Natural killer cell (primary cell): ENCODE data around the gene SSTR3. TPM values are rescaled to one million over a fixed set of nuclear protein-coding genes. Genes with fewer than 3 reads are reported as not detected.
"Not testable (repeated sequence)": the region's sequence is repeated elsewhere in the genome, so short reads cannot be mapped to it uniquely, and the experiment has no call there.

ENCODE experiments used
- ATAC-seq, 3 donors: fragments of 150-1000 bp in 2 of 3; fragments of 200-7000 bp in 1 of 3; cut with Tn5 transposase; 1 replicate in 1 of 3; 2 replicates in 2 of 3; pipeline ENCODE4 v1.10.0; 2021; ENCODE audit warnings: mild to moderate bottlenecking in 2 of 3, moderate library complexity in 2 of 3
- DNase-seq, 2 donors: peaks; one replicate each; pipeline versions ENCODE4 v3.0.0 to v3.0.0-alpha.2; 2013 to 2021; ENCODE audit warnings: mixed read lengths in 1 of 2
- H3K27ac ChIP-seq: one replicate; pipeline ENCODE4 v1.5.1; 2013; ENCODE audit warnings: mild to moderate bottlenecking, low read length
- H3K27me3 ChIP-seq: one replicate; pipeline ENCODE4 v1.6.1; 2013; ENCODE audit warnings: low read length; ENCODE audit not compliant: control insufficient read depth, insufficient read depth
- H3K36me3 ChIP-seq: one replicate; pipeline ENCODE4 v1.6.1; 2013; ENCODE audit warnings: low read length; ENCODE audit not compliant: control insufficient read depth, insufficient read depth
- H3K4me1 ChIP-seq: one replicate; pipeline ENCODE4 v1.6.1; 2013; ENCODE audit warnings: low read length; ENCODE audit not compliant: control insufficient read depth, insufficient read depth
- H3K4me3 ChIP-seq: one replicate; pipeline ENCODE4 v1.5.1; 2013; ENCODE audit warnings: low read length
- H3K9me3 ChIP-seq: one replicate; pipeline ENCODE4 v1.6.1; 2013; ENCODE audit warnings: low read length; ENCODE audit not compliant: control insufficient read depth, insufficient read depth
- H3K27ac Mint-ChIP-seq, 2 donors: one replicate each; pipeline ENCODE4 v1.8.0; 2022; ENCODE audit warnings: mild to moderate bottlenecking in 2 of 2, mixed read lengths in 2 of 2, moderate library complexity in 1 of 2
- H3K27me3 Mint-ChIP-seq, 2 donors: one replicate each; pipeline ENCODE4 v1.8.0; 2022; ENCODE audit warnings: low read depth in 2 of 2, mixed read lengths in 2 of 2
- H3K36me3 Mint-ChIP-seq: one replicate; pipeline ENCODE4 v1.8.0; 2022; ENCODE audit warnings: mixed read lengths
- H3K4me1 Mint-ChIP-seq, 2 donors: one replicate each; pipeline ENCODE4 v1.8.0; 2022; ENCODE audit warnings: mixed read lengths in 2 of 2
- H3K4me3 Mint-ChIP-seq: one replicate; pipeline ENCODE4 v1.8.0; 2022; ENCODE audit warnings: mild to moderate bottlenecking, moderate library complexity, mixed read lengths
- H3K9me3 Mint-ChIP-seq, 2 donors: one replicate each; pipeline ENCODE4 v1.8.0; 2022; ENCODE audit warnings: mixed read lengths in 2 of 2
- CTCF ChIP-seq: fragments of 200-600 bp; IDR thresholded peaks from one replicate; pipeline ENCODE4 v1.8.0; 2022; ENCODE audit warnings: antibody characterized with exemption
- WGBS: methylation state at CpG from one replicate; pipeline ENCODE4 v1.1.7; 2013; ENCODE audit warnings: missing lambda C conversion rate; ENCODE audit not compliant: insufficient coverage; 5-methylcytosine and 5-hydroxymethylcytosine counted together
- intact Hi-C: fragments of 100-400 bp; cut with micrococcal nuclease; formaldehyde crosslinking; loops from one replicate; pipeline ENCODE4 v1.14.2; 2022
- total RNA-seq, 4 donors: library from RNA; stranded (reverse); fragments of 120-200 nt in 1 of 4; gene quantifications; one replicate each; pipeline versions ENCODE4 v1.2.3 to v1.2.4, GENCODE V29; 2013 to 2022

Gene SSTR3
- total RNA-seq, 3 donors from 2014 or later (not counting 1 experiment from before 2014, with no cell fraction given) = 0.20 to 0.64 (median 0.23) TPM

- peaks cover 6% of the 10 kb centered on the region for H3K4me1 ChIP-seq
- no peaks in the 10 kb centered on the region for H3K27me3 ChIP-seq
- WGBS = 100% methylated on average over 5 of the region's 5 CpGs
- Mint-ChIP-seq H3K27me3 (peaks cover 0 to 9% of the 10 kb centered on the region in 2 donors), H3K36me3 (no peaks in the 10 kb centered on the region), H3K9me3 (no peaks in the 10 kb centered on the region), H3K4me1 (peaks cover 0 to under 1% of the 10 kb centered on the region in 2 donors), H3K4me3 (no peak overlapping the region), H3K27ac (no peak overlapping the region)
- intact Hi-C loops = no loop called here
- no peaks in the 10 kb centered on the region for H3K9me3 ChIP-seq
- TF ChIP-seq CTCF = no peak
- no peaks in the 10 kb centered on the region for H3K36me3 ChIP-seq
- H3K27ac ChIP-seq = no peak overlapping the region
- DNase-seq = no peak
- ATAC-seq = no peak
- no peak overlapping the region for H3K4me3 ChIP-seq
Measured at GRCh38 chr22:37254209-37254866, 42.1 kb upstream of the SSTR3 start.

GRCh38 chr22:37253126-37253660 lies 40.9 kb upstream of the SSTR3 start:
- Mint-ChIP-seq H3K9me3 (no peaks in the 10 kb centered on the region), H3K27me3 (peaks cover 0 to 9% of the 10 kb centered on the region in 2 donors), H3K4me3 (no peak overlapping the region), H3K36me3 (no peaks in the 10 kb centered on the region), H3K4me1 (no peaks in the 10 kb centered on the region), H3K27ac (no peak overlapping the region)
- Histone ChIP-seq H3K36me3 (no peaks in the 10 kb centered on the region), H3K4me1 (no peaks in the 10 kb centered on the region), H3K27ac (no peak overlapping the region), H3K9me3 (no peaks in the 10 kb centered on the region), H3K27me3 (no peaks in the 10 kb centered on the region), H3K4me3 (no peak overlapping the region)
- WGBS = 71% methylated on average over 6 of the region's 7 CpGs
- intact Hi-C loops = no loop called here
- no peak for TF ChIP-seq CTCF
- no peak for DNase-seq
- no peak for ATAC-seq

DNA sequence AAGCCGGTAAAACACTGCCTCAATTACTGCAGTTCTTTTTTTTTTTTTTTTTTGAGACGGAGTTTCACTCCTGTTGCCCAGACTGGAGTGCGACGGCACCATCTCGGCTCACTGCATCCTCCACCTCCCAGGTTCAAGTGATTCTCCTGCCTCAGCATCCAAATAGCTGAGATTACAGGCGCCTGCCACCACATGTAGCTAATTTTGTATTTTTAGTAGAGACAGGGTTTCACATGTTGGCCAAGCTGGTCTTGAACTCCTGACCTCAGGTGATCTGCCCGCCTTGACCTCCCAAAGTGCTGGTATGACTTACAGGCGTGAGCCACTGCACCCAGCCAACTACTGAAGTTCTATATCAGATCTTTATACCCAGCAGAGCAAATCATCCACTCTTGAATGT lies 39.6 kb upstream of the SSTR3 start:
- H3K27me3 ChIP-seq, H3K9me3 Mint-ChIP-seq, H3K9me3 ChIP-seq, H3K27me3 Mint-ChIP-seq, H3K4me1 Mint-ChIP-seq, H3K27ac ChIP-seq, ATAC-seq, H3K4me1 ChIP-seq, H3K4me3 Mint-ChIP-seq, H3K36me3 Mint-ChIP-seq, H3K27ac Mint-ChIP-seq, H3K4me3 ChIP-seq, DNase-seq, H3K36me3 ChIP-seq, intact Hi-C loops: not testable (repeated sequence)
- WGBS = 85% methylated on average over 7 of the region's 8 CpGs

GRCh38 chr22:37249986-37250385 lies 37.7 kb upstream of the SSTR3 start:
- Mint-ChIP-seq H3K4me1 (peaks cover 3 to 4% of the 10 kb centered on the region in 2 donors), H3K4me3 (no peak overlapping the region), H3K36me3 (no peaks in the 10 kb centered on the region), H3K27ac (no peak overlapping the region), H3K9me3 (no peaks in the 10 kb centered on the region), H3K27me3 (peaks cover 0 to 3% of the 10 kb centered on the region in 2 donors)
- ATAC-seq (no peak), DNase-seq (no peak)
- no peak overlapping the region for H3K27ac ChIP-seq
- intact Hi-C loops = no loop called here
- no peak overlapping the region for H3K4me3 ChIP-seq
- peaks cover 7% of the 10 kb centered on the region for H3K4me1 ChIP-seq
- no peaks in the 10 kb centered on the region for H3K36me3 ChIP-seq
- no peak for TF ChIP-seq CTCF
- H3K9me3 ChIP-seq = no peaks in the 10 kb centered on the region
- WGBS = 95% methylated on average over 10 of the region's 12 CpGs
- H3K27me3 ChIP-seq = no peaks in the 10 kb centered on the region
